ENCODE data around the gene PPP1R9A.
A peak's percentile ranks its signal among the peaks of the same experiment; 100 is the strongest.

PPP1R9A gene

GRCh38 chr7:95335093-95335492 is 427.7 kb downstream of the PPP1R9A start:
- no peak overlapping the region for H3K4me3 ChIP-seq (ENCODE audit: low read depth, low read length)
- TF ChIP-seq CTCF (IDR thresholded peaks at IDR 0.05; ENCODE audit: control insufficient read depth, extremely low read depth, insufficient read depth): no peak
- DNase-seq (ENCODE audit: low read depth): no peak

GRCh38 chr7:95338832-95339231 is 431.4 kb downstream of the PPP1R9A start:
- H3K4me3 ChIP-seq (ENCODE audit: low read depth, low read length): no peak overlapping the region
- TF ChIP-seq CTCF (IDR thresholded peaks at IDR 0.05; ENCODE audit: control insufficient read depth, extremely low read depth, insufficient read depth): no peak
- no peak for DNase-seq (ENCODE audit: low read depth)

- no peak for DNase-seq (ENCODE audit: low read depth)
- H3K4me3 ChIP-seq (ENCODE audit: low read depth, low read length): no peak overlapping the region
- no peak for TF ChIP-seq CTCF (IDR thresholded peaks at IDR 0.05; ENCODE audit: control insufficient read depth, extremely low read depth, insufficient read depth)
Observed at GRCh38 chr7:95340491-95340890, 433.1 kb downstream of the PPP1R9A start.

GRCh38 chr7:95342029-95342428 is 434.6 kb downstream of the PPP1R9A start:
- DNase-seq (ENCODE audit: low read depth): no peak
- TF ChIP-seq CTCF (IDR thresholded peaks at IDR 0.05; ENCODE audit: control insufficient read depth, extremely low read depth, insufficient read depth): no peak
- H3K4me3 ChIP-seq (ENCODE audit: low read depth, low read length): no peak overlapping the region

- TF ChIP-seq CTCF (IDR thresholded peaks at IDR 0.05; ENCODE audit: control insufficient read depth, extremely low read depth, insufficient read depth): 0 out of 2 replicates have a peak, but pooled peaks have one; percentile 6
- DNase-seq (ENCODE audit: low read depth): no peak
- no peak overlapping the region for H3K4me3 ChIP-seq (ENCODE audit: low read depth, low read length)
Observed at GRCh38 chr7:95342642-95343307, 435.4 kb downstream of the PPP1R9A start.

Measured in LNCaP clone FGC (cell line).